GM12865 (cell line): ENCODE data around the gene ARHGEF19.

Source experiments
- DNase-seq: peaks from one replicate; pipeline ENCODE4 v3.0.0; 2010; ENCODE audit warnings: low read depth
- H3K4me3 ChIP-seq: 2 replicates; pipeline ENCODE4 v1.5.1; 2011; ENCODE audit warnings: mild to moderate bottlenecking, low read depth, low read length, control low read depth
- CTCF ChIP-seq: IDR thresholded peaks from 2 replicates; pipeline ENCODE4 v1.5.1; 2011; ENCODE audit warnings: low read length, control low read depth, low read depth, inconsistent platforms; ENCODE audit not compliant: insufficient read depth; ENCODE audit errors: missing control alignments

Gene ARHGEF19

GRCh38 chr1:16254263-16254928 lies 41.9 kb upstream of the ARHGEF19 start:
- DNase-seq: no peak
- no peak for TF ChIP-seq CTCF
- no peak overlapping the region for H3K4me3 ChIP-seq

- TF ChIP-seq CTCF: no peak
- H3K4me3 ChIP-seq: no peak overlapping the region
- DNase-seq: no peak
Observed at GRCh38 chr1:16253332-16253922, 41.0 kb upstream of the ARHGEF19 start.

- TF ChIP-seq CTCF: no peak
- no peak for DNase-seq
- no peak overlapping the region for H3K4me3 ChIP-seq
Observed at GRCh38 chr1:16252912-16253311, 40.5 kb upstream of the ARHGEF19 start.

GRCh38 chr1:16251381-16251780 lies 38.9 kb upstream of the ARHGEF19 start:
- DNase-seq: no peak
- no peak for TF ChIP-seq CTCF
- no peak overlapping the region for H3K4me3 ChIP-seq

- H3K4me3 ChIP-seq: no peak overlapping the region
- DNase-seq: no peak
- no peak for TF ChIP-seq CTCF
Observed at GRCh38 chr1:16250524-16251251, 38.2 kb upstream of the ARHGEF19 start.

GRCh38 chr1:16249596-16250241 lies 37.3 kb upstream of the ARHGEF19 start:
- DNase-seq: no peak
- H3K4me3 ChIP-seq: no peak overlapping the region
- TF ChIP-seq CTCF: no peak
